Mesenchymal stem cell (in vitro differentiated cells and primary cell): Measurements from ENCODE around the gene ZNF609.

Source experiments
- DNase-seq: peaks from one replicate; pipeline ENCODE4 v3.0.0-alpha.2; 2013
- H2AFZ ChIP-seq: one replicate; pipeline ENCODE4 v1.6.1; 2013; ENCODE audit warnings: low read depth, mild to moderate bottlenecking, control low read depth, inconsistent platforms, low read length, moderate library complexity
- H2AK5ac ChIP-seq: 2 replicates; pipeline ENCODE4 v1.6.1; 2013; ENCODE audit warnings: low read length, moderate library complexity, mild to moderate bottlenecking, inconsistent platforms; ENCODE audit not compliant: severe bottlenecking
- H2BK120ac ChIP-seq: one replicate; pipeline ENCODE4 v1.6.1; 2013; ENCODE audit warnings: low read depth, mild to moderate bottlenecking, inconsistent platforms, low read length, moderate library complexity
- H2BK12ac ChIP-seq, 2 experiments: one replicate each; pipeline ENCODE4 v1.6.1; 2013; ENCODE audit warnings: inconsistent platforms in 2 of 2, low read length in 2 of 2, mild to moderate bottlenecking in 2 of 2, moderate library complexity in 2 of 2, control low read depth in 1 of 2
- H2BK15ac ChIP-seq: one replicate; pipeline ENCODE4 v1.6.1; 2013; ENCODE audit warnings: mild to moderate bottlenecking, low read depth, inconsistent platforms; ENCODE audit not compliant: poor library complexity, severe bottlenecking
- H2BK5ac ChIP-seq: 2 replicates; pipeline ENCODE4 v1.6.1; 2013; ENCODE audit warnings: low read depth, mild to moderate bottlenecking, low read length, control low read depth, inconsistent platforms; ENCODE audit not compliant: poor library complexity, severe bottlenecking
- H3K14ac ChIP-seq, 2 experiments: one replicate each; pipeline ENCODE4 v1.6.1; 2013; ENCODE audit warnings: inconsistent platforms in 2 of 2, low read length in 2 of 2, control low read depth in 1 of 2, mild to moderate bottlenecking in 1 of 2, moderate library complexity in 1 of 2
- H3K18ac ChIP-seq, 2 experiments: one replicate each; pipeline ENCODE4 v1.6.1; 2013; ENCODE audit warnings: inconsistent platforms in 2 of 2, low read length in 2 of 2, control low read depth in 1 of 2, low read depth in 1 of 2, mild to moderate bottlenecking in 1 of 2
- H3K23ac ChIP-seq, 2 experiments: one replicate each; pipeline ENCODE4 v1.6.1; 2013; ENCODE audit warnings: inconsistent platforms in 2 of 2, low read length in 2 of 2, mild to moderate bottlenecking in 2 of 2, moderate library complexity in 2 of 2, control low read depth in 1 of 2
- H3K27ac ChIP-seq: 2 replicates; pipeline ENCODE4 v1.5.1; 2013; ENCODE audit warnings: mild to moderate bottlenecking, moderate library complexity, low read length, control low read depth, inconsistent platforms; ENCODE audit not compliant: poor library complexity, severe bottlenecking
- H3K27me3 ChIP-seq, 2 experiments: 2 replicates each; pipeline versions ENCODE4 v1.6.1 to v1.7.0; 2013; ENCODE audit warnings: low read length in 2 of 2, mild to moderate bottlenecking in 2 of 2, moderate library complexity in 2 of 2, control low read depth in 1 of 2, inconsistent platforms in 1 of 2; ENCODE audit not compliant: control insufficient read depth in 1 of 2, insufficient read depth in 1 of 2
- H3K36me3 ChIP-seq, 2 experiments: 2 replicates each; pipeline versions ENCODE4 v1.6.1 to v1.7.0; 2013; ENCODE audit warnings: low read length in 2 of 2, control low read depth in 1 of 2, inconsistent platforms in 1 of 2, low read depth in 1 of 2, mild to moderate bottlenecking in 1 of 2; ENCODE audit not compliant: insufficient read depth in 2 of 2, control insufficient read depth in 1 of 2
- H3K4ac ChIP-seq, 2 experiments: one replicate each; pipeline ENCODE4 v1.6.1; 2013; ENCODE audit warnings: inconsistent platforms in 2 of 2, low read length in 2 of 2, mild to moderate bottlenecking in 2 of 2, moderate library complexity in 2 of 2, control low read depth in 1 of 2, low read depth in 1 of 2
- H3K4me1 ChIP-seq: 2 replicates; pipeline ENCODE4 v1.6.1; 2013; ENCODE audit warnings: low read depth, low read length, control low read depth; ENCODE audit not compliant: control insufficient read depth, insufficient read depth
- H3K4me2 ChIP-seq: 2 replicates; pipeline ENCODE4 v1.6.1; 2013; ENCODE audit warnings: low read length, mild to moderate bottlenecking, inconsistent platforms; ENCODE audit not compliant: poor library complexity, severe bottlenecking
- H3K4me3 ChIP-seq, 2 experiments: 2 replicates each; pipeline versions ENCODE4 v1.5.1 to v1.7.0; 2013; ENCODE audit warnings: low read length in 2 of 2, mild to moderate bottlenecking in 2 of 2, control low read depth in 1 of 2, low read depth in 1 of 2; ENCODE audit not compliant: insufficient read depth in 1 of 2
- H3K79me1 ChIP-seq: replicated peaks from 2 replicates; pipeline ENCODE4 v1.6.1; 2013; ENCODE audit warnings: mild to moderate bottlenecking, control low read depth, low read length, inconsistent platforms; ENCODE audit not compliant: poor library complexity, severe bottlenecking
- H3K9ac ChIP-seq: 2 replicates; pipeline ENCODE4 v1.7.0; 2013; ENCODE audit warnings: mild to moderate bottlenecking, low read length, moderate library complexity
- H3K9me3 ChIP-seq: 2 replicates; pipeline ENCODE4 v1.7.0; 2013; ENCODE audit warnings: mild to moderate bottlenecking, low read length; ENCODE audit not compliant: control insufficient read depth
- H4K8ac ChIP-seq: one replicate; pipeline ENCODE4 v1.6.1; 2013; ENCODE audit warnings: inconsistent platforms, mild to moderate bottlenecking, low read length, moderate library complexity
- H4K91ac ChIP-seq: one replicate; pipeline ENCODE4 v1.6.1; 2013; ENCODE audit warnings: mild to moderate bottlenecking, low read length, inconsistent platforms
- WGBS: methylation state at CpG from one replicate; pipeline ENCODE4 v1.1.7; 2013; ENCODE audit warnings: mixed read lengths; 5-methylcytosine and 5-hydroxymethylcytosine counted together

The ZNF609 gene

GRCh38 chr15:64472161-64472560 lies 11.8 kb downstream of the ZNF609 start:
- no peak overlapping the region for H2AFZ ChIP-seq
- H3K23ac ChIP-seq, result no peak overlapping the region
- H2BK120ac ChIP-seq, result no peak overlapping the region
- H3K14ac ChIP-seq, result no peak overlapping the region
- H4K91ac ChIP-seq, result no peak overlapping the region
- no peak overlapping the region for H3K9ac ChIP-seq
- no peak overlapping the region for H3K4me3 ChIP-seq
- no peaks in the 10 kb centered on the region for H3K9me3 ChIP-seq
- H4K8ac ChIP-seq, result no peak overlapping the region
- H3K18ac ChIP-seq, result no peak overlapping the region
- no peak overlapping the region for H3K4me2 ChIP-seq
- no peak for DNase-seq
- H3K4me1 ChIP-seq, result peaks cover 12% of the 10 kb centered on the region
- peaks cover 22% of the 10 kb centered on the region for H3K79me1 ChIP-seq
- 96% methylated on average over 4 of the region's 4 CpGs for WGBS
- no peak overlapping the region for H2BK5ac ChIP-seq
- no peak overlapping the region for H3K4ac ChIP-seq
- H2AK5ac ChIP-seq, result no peak overlapping the region
- H3K36me3 ChIP-seq, result peaks cover 0 to 15% of the 10 kb centered on the region in 2 experiments
- no peak overlapping the region for H2BK12ac ChIP-seq
- no peak overlapping the region for H2BK15ac ChIP-seq
- H3K27me3 ChIP-seq, result no peaks in the 10 kb centered on the region
- no peak overlapping the region for H3K27ac ChIP-seq

GRCh38 chr15:64474846-64475245 lies 14.5 kb downstream of the ZNF609 start:
- no peak for DNase-seq
- no peak overlapping the region for H3K9ac ChIP-seq
- no peak overlapping the region for H2BK120ac ChIP-seq
- H3K4ac ChIP-seq, result no peak overlapping the region
- no peak overlapping the region for H2BK12ac ChIP-seq
- no peak overlapping the region for H2AFZ ChIP-seq
- H3K23ac ChIP-seq, result no peak overlapping the region
- H3K14ac ChIP-seq, result no peak overlapping the region
- H3K36me3 ChIP-seq, result peaks cover 0 to 11% of the 10 kb centered on the region in 2 experiments
- H3K18ac ChIP-seq, result no peak overlapping the region
- H2AK5ac ChIP-seq, result no peak overlapping the region
- H3K79me1 ChIP-seq, result peaks cover 22% of the 10 kb centered on the region
- H2BK5ac ChIP-seq, result no peak overlapping the region
- peaks cover 4% of the 10 kb centered on the region for H3K4me1 ChIP-seq
- no peaks in the 10 kb centered on the region for H3K9me3 ChIP-seq
- no peak overlapping the region for H3K4me2 ChIP-seq
- H2BK15ac ChIP-seq, result no peak overlapping the region
- H3K27me3 ChIP-seq, result no peaks in the 10 kb centered on the region
- WGBS, result 100% methylated on average over 2 of the region's 2 CpGs
- H4K91ac ChIP-seq, result no peak overlapping the region
- no peak overlapping the region for H4K8ac ChIP-seq
- no peak overlapping the region for H3K27ac ChIP-seq
- H3K4me3 ChIP-seq, result no peak overlapping the region

- no peak overlapping the region for H2BK120ac ChIP-seq
- H3K27me3 ChIP-seq, result no peaks in the 10 kb centered on the region
- H3K4ac ChIP-seq, result no peak overlapping the region
- DNase-seq, result no peak
- no peak overlapping the region for H3K23ac ChIP-seq
- H2BK5ac ChIP-seq, result no peak overlapping the region
- no peak overlapping the region for H2BK15ac ChIP-seq
- H2AFZ ChIP-seq, result no peak overlapping the region
- no peak overlapping the region for H3K14ac ChIP-seq
- peaks cover 4% of the 10 kb centered on the region for H3K4me1 ChIP-seq
- H2BK12ac ChIP-seq, result no peak overlapping the region
- no peak overlapping the region for H3K9ac ChIP-seq
- H3K27ac ChIP-seq, result no peak overlapping the region
- H2AK5ac ChIP-seq, result no peak overlapping the region
- H3K79me1 ChIP-seq, result peaks cover 21% of the 10 kb centered on the region
- peak overlapping the region; percentile 80 for H4K8ac ChIP-seq
- peak overlapping the region in 1 of 2 experiments; percentile 9 for H3K18ac ChIP-seq
- 86% methylated on average over 1 of the region's 1 CpG for WGBS
- H3K4me2 ChIP-seq, result no peak overlapping the region
- no peak overlapping the region for H3K4me3 ChIP-seq
- H4K91ac ChIP-seq, result no peak overlapping the region
- no peaks in the 10 kb centered on the region for H3K9me3 ChIP-seq
- H3K36me3 ChIP-seq, result peaks cover 0 to 9% of the 10 kb centered on the region in 2 experiments
These were observed 16.2 kb downstream of the ZNF609 start for GRCh38 chr15:64476550-64476949.

- Histone ChIP-seq H3K23ac (no peak overlapping the region), H2BK120ac (no peak overlapping the region), H3K27me3 (no peaks in the 10 kb centered on the region), H3K9me3 (no peaks in the 10 kb centered on the region), H3K4ac (no peak overlapping the region), H3K79me1 (peaks cover 17% of the 10 kb centered on the region), H3K4me2 (no peak overlapping the region), H3K14ac (no peak overlapping the region), H2AFZ (no peak overlapping the region), H4K91ac (no peak overlapping the region), H4K8ac (no peak overlapping the region), H3K9ac (no peak overlapping the region), H3K4me3 (no peak overlapping the region), H3K4me1 (peaks cover 8% of the 10 kb centered on the region), H2AK5ac (no peak overlapping the region), H3K27ac (no peak overlapping the region), H2BK5ac (no peak overlapping the region), H3K18ac (no peak overlapping the region), H2BK12ac (no peak overlapping the region), H3K36me3 (peaks cover 0 to 10% of the 10 kb centered on the region in 2 experiments), H2BK15ac (no peak overlapping the region)
- WGBS, result 33% methylated on average over 1 of the region's 1 CpG
- DNase-seq, result peak; percentile 90
These were observed 18.5 kb downstream of the ZNF609 start for GRCh38 chr15:64478863-64479262.
